UCSD-AML1 (cell line): ENCODE results near the gene CREB3L1.

Experiments used
- DNase-seq: peaks from one replicate; lab custom pipeline; 2025; ENCODE audit not compliant: unreplicated experiment; lab: John Stamatoyannopoulos, UW

The CREB3L1 gene

DNA sequence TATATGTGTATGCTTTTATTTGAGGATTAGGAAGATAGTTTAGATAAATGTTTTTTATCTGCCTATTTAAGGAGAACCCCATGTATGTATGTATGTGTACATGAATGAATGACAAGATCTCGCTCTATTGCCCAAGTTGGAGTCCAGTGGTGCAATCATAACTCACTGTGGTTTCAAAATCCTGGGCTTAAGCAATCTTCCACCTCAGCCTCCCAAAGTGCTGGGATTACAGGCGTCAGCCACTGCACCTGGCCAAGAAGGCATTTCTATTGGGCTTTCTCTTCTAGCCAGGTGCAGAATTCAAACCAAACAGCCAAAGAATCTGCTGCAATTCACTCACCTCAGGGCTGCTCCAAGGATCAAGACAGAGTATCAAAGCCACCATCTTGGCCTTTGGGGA is 44.3 kb downstream of the CREB3L1 start:
- no peak for DNase-seq

DNA sequence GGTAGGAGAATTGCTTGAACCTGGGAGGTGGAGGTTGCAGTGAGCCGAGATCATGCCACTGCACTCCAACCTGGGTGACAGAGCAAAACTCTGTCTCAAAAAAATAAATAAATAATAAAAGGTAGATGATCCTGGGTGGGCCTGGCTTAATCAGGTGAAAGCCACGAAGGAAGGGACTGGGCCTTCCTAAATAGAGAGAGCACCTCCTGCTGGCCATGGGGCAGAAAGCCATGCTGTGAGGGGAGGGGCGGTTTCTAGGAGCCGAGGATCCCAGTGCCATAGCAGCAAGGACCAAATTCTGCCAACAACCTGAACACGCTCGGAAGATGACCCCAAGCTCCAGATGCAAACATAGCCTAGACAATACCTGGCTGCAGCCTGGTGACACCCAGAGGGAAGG is 45.3 kb downstream of the CREB3L1 start:
- DNase-seq, result peak; percentile 27

DNA sequence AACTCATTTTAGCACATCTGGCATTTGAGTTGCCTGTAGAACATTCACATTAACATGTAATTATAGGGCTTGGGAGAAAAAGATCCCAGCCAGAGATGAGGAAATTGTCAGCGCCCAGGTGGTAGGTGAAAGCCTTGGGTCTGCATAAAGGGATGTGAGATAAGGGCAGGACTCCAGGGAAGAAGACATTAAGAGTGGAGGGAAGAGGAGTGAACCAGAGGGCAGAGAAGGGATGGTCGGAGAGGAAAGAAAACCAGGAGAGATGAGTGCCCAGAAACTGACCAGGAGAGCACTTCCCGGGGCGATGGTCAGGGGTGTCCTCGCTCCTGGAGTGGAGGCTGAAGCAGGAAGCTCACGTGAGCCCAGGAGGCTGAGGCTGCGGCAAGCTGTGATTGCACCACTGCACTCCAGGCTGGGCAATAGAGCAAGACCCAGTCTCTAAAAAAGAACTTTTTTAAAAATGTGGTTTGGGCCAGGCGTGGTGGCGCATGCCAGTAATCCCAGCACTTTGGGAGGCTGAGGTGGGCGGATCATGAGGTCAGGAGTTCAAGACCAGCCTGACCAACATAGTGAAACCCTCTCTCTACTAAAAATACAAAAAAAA is 49.5 kb downstream of the CREB3L1 start:
- no peak for DNase-seq

DNA sequence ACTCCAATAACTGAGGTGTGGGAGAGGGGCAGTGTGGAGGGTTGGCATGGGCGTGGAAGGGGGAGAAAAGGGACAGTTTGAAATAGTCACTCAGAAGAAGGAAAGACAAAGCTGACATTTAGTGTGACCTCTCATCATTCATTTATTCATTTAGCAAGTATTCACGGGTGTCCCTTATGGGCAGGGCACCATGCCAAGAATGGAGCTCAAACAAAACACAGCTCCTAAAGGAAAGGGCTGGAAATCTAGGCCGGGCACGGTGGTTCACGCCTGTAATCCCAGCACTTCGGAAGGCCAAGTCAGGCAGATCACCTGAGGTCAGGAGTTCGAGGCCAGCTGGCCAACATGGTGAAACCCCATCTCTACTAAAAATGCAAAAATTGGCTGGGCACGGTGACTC is 50.4 kb downstream of the CREB3L1 start:
- DNase-seq, result no peak

DNA sequence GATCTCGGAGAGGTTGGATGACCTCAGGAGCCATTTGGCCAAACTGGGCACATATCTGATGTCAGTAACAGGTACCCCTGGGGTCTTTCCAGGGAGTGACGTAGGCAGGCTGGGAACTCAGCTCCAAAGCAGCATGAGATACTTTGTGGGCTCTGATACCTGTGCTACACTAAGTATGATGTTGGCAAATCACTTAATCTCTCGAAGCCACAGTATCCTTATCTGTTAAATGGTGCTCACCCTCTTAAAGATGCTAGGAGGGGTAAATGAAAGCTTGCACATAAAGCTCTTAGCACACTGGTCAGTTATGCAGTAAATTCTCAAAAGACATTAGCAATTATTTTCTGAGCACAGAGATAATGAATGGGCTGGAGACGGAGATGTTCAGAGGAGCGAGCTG is 52.7 kb downstream of the CREB3L1 start:
- DNase-seq, result no peak

DNA sequence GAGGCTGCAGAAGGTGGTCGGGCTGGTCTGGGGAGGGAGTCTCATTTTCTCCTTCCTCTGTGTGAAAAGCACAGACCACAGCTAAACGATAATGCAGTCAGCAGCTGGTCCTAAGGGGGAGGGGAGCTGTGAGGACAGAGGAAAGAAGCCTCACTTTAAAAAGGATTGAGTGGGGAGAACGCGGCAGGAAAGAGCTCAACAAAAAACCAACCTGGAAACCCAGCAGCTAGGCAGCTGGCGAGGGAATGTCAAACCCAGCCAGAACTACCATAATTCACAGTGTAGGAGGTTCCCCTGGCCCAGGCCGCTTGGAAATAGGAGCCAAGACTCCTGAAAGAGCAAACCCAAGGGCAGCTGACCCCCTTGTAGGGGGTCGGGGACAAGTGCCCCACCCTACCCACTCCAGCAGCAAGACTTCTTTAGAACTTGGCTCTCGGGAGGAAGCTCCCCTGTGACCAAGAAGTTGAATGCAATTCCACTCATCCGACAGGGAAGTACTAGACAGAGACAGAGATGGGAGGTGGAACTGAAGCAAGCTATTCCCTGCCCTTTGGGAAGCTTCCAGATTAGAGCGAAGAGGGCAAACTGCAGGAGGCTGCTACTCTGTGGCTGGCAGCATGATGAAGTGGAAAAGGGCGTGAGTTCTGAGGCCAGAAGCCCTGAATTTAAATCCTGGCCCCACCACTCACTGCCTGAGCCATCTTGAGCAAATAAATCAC is 53.3 kb downstream of the CREB3L1 start:
- peak; percentile 45 for DNase-seq

DNA sequence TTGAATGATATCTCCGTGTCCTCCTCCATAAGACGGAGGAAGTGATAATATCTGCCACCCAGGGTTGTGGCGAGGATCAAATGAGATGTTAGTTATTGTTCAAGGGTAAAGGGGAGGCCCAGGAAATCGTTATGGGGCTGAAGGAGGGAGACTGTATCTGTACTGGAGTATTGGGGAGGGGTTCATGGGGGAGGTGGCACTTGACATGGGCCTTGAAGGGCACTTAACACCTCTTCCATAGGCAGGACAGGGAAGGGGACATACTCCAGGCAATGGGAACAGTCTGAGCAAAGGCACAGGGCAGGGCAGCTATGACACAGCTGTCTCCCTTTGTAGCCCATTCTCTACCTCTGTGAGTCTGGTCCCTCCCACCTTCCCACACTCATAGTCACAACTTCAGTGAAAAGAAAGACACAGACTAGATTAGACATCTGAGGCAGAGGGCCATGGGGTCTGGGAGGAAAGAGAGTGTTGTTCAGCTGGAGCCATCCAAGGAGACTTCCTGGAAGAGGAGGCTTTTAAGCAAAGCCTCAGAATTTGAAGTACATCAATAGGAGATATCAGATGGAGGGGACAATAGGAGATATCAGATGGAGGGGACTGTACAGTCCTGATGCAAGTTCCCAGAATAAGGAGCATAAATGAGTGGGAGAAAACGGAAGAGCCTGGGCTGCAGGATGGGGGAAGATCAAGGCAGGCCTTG is 54.0 kb downstream of the CREB3L1 start:
- DNase-seq, result no peak

DNA sequence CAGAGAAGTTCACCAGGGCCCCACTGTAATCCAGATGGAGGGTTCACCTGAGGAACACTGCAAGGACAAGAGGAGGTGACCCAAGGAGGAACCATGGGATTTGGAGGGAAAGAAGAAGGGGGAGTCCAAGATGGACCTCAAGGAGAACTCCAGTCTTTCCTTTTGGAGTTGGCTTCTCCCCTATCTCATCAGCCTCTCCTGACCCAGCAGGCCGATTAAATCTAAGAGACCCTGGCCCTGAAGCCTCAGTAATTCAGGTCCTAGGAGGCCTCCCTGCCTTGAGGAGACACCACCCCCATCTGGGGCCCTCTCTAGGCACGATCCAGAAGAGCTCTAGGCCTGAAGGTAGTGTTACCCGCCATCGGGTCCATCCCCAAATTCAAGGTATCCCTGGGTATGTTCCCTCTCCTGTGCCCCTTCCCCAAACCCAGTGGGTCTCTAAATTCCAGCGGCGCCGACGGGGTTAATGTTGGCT is 54.7 kb downstream of the CREB3L1 start:
- no peak for DNase-seq

DNA sequence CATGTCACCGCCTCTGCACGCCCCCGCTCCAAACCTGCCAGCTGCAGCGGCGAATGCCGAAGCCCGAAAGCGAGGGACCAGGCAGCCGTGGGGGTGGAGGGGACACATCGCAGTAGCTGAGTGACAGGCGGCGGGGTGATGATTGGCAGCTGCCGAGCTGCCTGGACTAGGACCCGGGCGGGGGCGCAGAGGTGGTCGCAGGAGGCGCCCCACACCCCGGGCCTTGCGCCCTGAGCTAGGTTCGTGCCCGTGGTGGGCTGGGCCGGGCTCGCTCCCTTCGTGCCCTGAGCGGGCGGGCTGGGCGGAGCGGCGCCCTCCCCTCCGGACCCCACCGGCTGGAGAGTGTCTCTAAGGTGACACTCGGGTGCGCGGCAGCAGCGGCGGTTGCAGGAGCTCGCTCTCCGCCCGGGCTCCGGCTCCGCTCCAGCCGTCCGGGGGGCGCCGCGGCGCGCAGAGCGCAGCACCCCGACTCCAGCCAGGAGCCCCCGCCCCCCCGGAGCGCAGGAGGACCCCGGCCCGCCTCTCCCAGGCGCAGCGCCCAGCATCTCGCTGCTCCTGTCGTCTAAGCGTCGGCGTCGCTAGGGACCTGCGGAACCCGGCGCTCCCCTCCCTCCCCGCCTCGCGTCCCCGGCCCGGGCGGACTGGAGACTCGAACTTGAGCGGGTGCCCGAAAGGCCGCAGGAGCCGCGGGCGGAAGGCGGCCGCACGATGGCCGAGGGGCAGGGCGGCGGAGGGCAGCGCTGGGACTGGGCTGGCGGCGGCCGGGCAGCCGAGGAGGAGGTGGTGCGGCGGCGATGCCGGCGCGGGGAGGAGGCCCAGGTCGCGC is 55.3 kb downstream of the CREB3L1 start:
- no peak for DNase-seq

DNA sequence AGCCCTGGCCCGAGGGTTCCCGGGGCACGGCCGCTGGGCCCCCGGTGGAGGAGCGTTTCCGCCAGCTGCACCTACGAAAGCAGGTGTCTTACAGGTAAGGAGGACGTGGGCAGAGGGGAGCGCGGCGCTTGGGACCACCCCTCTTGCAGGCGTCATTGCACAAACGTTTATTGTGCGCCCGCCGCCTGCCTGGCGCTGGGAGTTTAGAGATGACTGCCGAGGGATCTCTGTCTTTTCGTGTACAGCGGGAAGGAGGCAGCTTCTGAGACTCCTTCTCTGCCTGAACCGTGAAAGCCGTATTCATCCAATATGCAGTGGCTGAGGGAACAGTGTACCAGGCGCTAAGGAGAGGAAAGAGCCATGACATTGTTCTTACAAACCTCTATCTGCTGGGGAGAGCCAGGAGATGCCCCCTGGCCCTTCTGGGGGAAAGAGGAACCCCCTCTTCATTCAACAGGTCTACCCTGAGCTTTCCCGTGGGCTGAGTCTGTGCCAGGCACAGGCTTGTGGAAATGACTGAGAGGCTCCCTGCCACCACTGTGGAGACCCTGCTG is 56.0 kb downstream of the CREB3L1 start:
- no peak for DNase-seq

DNA sequence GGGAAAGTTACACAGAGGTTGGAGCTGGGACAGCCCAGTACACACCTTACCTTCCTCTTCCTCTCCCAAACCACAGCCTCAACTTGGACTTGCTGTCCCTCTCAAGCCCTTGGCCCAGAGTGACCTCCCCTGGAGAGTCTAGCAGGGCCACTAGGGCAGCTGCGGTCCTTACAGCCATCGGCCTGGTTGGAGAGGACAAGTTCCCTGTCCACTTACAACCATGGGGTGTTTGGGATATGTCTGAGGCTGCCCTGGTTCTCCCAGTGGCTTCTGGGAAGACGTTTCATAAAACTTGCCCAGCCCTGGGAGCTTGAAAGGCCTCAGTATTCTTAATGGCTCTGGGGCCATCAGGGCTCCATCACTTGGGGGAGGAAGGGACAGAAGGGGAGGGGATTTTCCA is 56.7 kb downstream of the CREB3L1 start:
- no peak for DNase-seq

DNA sequence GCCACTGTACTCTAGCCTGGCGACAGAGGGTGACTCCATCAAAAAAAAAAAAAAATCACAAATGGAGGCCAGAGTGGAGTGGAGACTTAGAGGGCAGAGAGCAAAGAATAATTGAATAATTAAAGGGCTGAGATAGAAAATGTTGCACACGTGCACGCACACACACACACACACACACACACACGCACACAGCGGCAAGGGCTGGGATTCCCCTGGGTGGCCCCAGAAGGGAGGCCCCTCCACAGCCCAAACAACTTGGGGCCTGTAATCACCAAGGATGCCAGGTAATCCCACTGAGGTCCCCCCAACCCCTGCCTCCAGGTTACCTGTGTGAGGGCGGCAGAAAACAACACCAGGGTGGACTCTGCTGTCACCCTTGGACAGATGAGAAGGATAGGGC is 57.8 kb downstream of the CREB3L1 start:
- DNase-seq, result no peak

DNA sequence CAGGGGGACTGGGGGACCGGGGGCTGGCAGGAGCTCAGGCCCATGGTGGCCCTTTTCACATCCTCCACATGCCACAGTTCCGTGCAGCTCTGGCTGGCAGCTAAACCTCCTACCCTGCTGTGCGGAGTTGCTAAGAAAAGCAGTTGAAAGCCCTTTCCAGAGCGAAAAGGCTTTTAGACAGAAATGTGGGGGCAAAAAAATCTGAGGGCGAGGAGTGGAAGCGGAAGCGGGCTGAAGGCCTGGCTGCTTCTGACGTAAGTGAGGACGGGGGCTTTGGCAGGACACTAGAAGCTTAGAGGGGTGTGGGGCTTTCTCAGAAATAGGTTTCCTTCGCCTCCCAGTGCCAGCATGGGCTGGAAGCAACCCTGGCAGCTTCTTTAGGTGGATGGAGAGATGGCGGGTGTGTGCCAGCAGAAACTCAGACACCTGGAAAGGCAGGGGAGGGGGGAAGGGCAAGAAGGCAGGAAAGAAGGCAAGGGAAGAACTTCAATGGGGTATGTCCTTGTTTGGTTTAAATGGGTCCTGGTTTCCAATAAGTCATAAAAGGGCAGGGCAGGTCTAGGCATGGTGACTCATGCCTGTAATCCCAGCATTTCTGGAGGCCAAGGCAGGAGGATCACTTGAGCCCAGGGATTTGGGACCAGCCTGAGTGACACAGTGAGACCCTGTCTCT is 58.6 kb downstream of the CREB3L1 start:
- no peak for DNase-seq

DNA sequence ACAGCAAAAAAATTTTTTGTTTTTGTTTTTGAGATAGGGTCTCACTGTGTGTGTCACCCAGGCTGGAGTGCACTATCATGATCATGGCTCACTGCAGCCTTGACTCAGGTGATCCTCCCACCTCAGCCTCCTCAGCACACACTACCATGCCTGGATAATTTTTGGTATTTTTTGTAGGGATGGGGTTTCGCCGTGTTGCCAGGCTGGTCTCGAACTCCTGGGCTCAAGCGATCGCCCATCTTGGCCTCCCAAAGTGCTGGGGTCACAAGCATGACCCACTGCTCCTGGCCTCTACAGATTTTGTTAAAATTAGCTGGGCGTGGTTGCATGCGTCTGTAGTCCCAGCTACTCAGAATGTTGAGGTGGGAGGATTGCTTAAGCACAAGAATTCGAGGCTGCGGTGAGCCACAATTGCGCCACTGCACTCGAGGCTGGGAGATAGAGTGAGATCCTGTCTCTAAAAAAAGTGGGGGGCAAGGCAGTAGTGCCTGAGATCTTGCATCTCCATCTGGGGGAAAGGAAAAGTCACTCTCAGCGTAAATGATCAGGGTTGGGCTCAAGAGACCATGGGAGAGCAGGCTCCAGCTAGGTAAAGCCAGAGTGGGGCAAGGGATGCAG is 59.2 kb downstream of the CREB3L1 start:
- DNase-seq, result peak; percentile 86

DNA sequence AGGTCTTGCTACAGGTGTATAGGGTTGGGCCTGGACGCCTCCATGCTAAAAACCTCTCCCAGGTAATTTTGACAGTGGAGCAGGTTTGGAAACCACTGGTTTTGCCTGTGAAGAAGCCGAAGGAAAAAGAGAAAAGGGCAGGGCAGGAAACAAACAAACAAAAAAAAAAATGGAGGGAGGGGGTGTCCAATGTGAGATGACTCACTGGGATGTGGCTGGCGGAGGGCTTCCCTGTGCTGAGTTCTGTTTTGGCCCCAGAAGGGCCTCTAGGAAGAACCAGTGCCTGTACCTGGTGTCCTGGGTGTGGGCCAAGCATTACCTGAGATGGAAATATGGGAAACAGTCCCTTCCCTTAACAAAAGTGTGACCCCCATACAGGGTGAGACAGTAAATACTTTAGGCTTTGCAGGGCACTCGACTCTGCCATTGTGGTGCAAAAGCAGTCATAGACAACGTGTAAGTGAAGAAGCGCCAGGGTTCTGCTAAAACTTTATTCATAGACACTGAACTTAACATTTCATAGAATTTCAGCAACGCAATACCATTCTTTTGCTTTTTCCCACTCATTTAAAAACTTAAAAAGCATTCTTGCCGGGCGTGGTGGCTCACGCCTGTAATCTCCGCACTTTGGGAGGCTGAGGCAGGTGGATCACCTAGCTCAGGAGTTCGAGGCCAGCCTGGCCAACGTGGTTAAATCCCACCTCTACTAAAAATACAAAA is 60.3 kb downstream of the CREB3L1 start:
- no peak for DNase-seq

DNA sequence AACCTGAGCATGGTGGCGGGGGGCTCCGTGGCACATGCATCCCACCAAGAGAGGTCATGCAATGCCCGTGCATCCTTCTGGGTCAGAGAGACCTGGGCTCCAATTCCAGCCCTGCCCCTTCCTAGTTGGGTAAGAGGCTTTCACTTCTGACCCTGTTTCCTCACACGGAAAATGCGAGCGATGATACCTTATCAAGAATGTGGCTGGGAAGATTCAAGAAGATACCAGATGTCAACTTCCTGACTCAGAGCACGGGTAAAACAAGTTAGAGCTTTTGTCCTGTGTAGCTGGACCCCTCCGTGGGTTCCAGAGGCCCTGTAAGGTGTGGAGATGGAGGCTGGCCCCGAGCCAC is 61.1 kb downstream of the CREB3L1 start:
- DNase-seq, result no peak

DNA sequence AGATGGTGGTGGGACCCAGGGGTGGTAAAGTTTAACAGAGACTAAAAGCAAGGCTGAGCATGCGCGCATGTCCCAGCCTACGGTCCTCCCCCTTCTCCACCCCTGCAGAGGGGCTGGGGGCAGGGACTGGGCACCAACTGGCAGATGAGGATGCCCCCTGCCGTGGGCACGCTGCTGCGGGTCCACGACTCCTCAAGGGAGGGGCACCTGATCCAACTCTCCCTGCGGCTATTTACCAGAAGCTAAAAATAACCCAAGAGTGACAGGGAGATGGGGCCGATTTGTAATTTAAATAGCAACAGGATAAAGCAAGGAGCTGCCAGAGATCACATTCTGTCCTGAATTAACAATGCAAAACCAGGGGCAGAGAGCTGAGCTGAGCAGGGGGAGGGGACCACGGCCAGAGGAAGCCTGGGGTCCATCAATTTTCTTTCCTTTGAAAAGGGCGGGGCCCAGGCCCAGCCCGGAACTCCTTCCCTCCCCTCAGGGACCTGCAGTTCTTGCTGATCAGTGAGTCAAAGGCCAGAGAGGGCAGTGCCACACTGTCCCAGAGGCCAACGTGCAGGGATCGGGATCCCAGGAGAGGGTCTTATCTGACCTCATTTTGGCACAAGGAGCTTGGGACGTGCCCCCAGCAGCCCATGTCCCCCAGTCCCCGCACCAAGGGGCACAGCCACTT is 61.7 kb downstream of the CREB3L1 start:
- peak; percentile 80 for DNase-seq

DNA sequence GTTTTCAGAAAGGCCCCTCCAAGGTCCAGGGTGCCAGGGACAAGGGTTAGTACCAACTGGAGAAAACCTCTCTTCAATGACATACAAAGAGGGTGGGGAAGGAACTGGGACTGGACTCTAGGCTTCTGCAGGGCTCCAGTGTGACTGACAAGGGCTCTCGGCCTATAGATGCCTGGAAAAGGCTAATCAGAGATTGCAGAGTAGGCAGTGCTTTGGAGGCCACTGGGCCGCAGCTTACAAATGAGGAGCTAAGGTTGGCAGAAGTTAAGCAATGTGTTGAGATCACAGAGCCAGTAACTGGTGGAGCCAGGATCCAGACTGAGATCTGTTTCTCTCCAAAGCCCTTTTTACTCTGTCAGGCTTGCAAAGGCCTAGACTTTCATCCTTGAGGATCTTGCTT is 62.4 kb downstream of the CREB3L1 start:
- no peak for DNase-seq

DNA sequence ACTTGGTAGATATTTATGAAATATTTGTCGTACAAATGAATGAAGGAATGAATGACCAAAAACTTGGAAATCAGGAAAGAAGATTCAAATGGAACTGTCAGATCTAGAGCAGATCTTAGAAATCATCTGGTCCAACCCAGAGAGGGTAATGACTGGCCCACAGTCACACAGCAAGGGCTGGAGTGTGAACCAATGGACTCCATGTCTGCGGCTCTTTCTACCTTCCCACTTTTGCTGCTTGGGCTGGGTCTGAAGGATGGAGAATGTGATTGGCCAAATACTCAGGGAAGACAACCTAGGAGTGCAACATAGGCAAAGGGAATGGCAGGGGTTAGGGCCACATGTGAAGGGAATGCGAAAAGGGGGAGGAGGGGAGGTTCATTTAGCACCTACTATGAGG is 64.0 kb downstream of the CREB3L1 start:
- no peak for DNase-seq
